Fibroblast of skin of abdomen (primary cell): ENCODE results near the gene HNRNPUL1.

Source experiments
- DNase-seq: peaks from one replicate; pipeline ENCODE4 v3.0.0-alpha.2; 2013

HNRNPUL1 gene

DNA sequence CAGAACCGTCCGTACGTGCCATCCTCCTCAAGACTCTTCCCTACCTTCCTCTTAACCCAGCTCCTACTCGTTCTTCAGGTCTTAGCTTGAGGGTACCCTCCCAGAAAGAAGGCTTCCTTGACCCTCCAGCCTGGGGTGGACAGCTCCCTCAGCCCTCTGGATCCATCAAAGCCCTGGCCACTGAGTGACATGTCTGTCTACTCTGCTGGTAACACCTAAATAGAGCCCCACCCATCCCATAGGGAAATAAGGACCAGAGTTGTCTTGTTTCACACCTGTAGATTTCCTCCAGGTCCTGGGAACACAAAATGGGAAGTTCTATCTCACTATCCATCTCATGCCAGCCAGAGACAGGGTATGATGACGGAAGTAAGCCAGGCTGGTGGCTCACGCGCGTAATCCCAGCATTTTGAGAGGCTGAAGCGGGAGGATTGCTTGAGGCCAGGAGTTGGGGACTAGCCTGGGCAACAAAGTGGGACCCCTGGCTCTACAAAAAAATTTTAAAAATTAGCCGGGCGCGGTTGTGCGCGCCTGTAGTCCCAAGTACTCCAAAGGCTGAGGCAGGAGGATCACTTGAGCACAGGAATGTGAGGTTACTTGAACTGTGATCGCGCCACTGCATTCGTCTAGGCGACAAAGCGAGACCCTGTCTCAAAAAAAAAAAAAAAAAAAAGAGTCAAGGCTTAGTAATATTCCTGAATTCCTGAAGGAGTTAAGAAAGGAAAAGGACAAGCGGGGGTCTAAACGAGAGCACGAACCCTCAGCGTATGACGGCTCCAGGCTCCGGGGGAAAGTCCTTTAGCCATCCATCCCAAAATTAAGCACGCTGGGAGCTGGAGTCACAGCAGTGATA is 45.2 kb downstream of the HNRNPUL1 start:
- DNase-seq, result no peak

GRCh38 chr19:41310033-41310831 is 46.1 kb downstream of the HNRNPUL1 start, which contains the start of gene CCDC97:
Gene CCDC97 (plus strand): TSS chr19:41310172. CDS start chr19:41310311, 139 bp downstream.
- peak; percentile 86 for DNase-seq

GRCh38 chr19:41311072-41311471 is 46.9 kb downstream of the HNRNPUL1 start:
- no peak for DNase-seq

GRCh38 chr19:41311613-41312012 is 47.4 kb downstream of the HNRNPUL1 start:
- no peak for DNase-seq

DNA sequence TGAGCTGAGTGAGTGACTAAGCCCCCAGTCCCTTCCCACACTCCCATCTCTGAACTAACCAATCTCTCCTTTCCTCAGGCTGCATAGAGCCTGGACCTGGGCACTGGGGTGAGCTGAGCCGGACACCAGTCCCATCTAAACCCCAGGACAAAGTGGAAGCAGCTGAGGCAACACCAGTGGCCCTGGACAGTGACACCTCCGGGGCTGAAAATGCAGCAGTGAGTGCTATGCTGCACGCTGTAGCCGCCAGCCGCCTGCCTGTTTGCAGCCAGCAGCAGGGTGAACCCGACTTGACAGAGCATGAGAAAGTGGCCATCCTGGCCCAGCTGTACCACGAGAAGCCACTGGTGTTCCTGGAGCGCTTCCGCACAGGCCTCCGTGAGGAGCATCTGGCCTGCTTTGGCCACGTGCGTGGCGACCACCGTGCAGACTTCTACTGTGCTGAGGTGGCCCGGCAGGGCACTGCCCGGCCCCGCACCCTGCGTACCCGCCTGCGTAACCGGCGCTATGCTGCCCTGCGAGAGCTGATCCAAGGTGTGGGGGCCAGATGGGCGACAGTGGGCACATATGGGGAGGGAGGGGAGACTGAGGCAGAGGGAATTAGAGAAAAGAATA is 52.2 kb downstream of the HNRNPUL1 start:
- DNase-seq, result no peak

DNA sequence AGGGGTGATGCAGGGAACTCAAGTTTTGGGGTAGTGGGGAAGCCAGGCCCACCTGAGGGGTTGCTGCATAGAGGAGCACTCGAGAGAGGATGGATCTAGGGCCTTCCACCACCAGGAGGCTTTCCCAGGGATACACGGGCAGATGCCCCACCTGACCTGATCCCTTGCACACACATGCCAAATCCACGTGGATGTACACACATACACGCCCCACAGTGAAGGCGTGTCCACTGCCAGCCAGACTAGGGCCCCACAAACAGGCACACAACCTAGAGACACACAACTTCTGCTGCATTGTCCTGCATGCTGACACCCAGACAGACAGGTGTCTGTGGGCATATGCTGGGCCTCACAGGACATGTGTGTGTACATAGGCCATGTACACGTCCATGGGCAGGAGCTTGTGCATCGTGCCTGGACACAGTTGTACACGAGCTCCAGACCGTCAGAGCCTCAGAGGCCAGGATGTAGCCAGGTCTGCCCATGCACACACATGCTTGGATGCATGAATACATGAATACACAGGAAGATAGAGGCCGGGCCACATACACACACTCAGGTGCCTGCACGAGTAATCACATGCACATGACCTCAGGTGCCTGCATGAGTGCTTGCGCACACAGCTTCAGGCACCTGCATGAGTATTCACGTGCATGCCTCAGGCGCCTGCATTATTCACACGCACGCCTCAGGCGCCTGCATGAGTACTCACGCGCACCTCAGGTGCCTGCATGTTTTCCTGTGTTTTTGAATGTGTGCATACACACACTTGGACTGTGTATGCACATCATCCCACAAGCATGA is 54.7 kb downstream of the HNRNPUL1 start:
- no peak for DNase-seq

DNA sequence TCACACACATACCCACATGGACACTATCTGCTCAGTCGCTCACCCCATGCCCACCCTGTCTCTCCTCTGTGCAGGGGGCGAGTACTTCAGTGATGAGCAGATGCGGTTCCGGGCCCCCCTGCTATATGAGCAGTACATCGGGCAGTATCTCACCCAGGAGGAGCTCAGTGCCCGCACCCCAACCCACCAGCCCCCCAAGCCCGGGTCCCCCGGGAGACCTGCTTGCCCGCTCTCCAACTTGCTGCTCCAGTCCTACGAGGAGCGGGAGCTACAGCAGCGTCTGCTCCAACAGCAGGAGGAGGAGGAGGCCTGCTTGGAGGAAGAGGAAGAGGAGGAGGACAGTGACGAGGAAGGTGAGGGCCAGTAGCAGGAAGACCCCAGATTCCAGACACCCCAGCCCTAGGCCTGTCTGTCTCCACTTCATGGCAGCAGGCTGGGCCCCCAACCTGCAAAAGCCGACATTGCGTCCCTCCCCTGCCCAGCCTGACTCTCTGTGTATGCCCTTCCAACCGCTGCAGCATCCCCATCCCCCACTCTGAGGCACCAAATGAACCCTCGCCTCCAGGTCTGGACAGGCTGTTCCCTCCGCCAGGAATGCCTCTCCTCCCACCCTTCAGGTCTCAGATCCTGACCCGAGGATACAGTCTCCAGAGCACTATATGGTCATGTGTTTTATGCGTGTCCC is 55.5 kb downstream of the HNRNPUL1 start:
- DNase-seq, result no peak

DNA sequence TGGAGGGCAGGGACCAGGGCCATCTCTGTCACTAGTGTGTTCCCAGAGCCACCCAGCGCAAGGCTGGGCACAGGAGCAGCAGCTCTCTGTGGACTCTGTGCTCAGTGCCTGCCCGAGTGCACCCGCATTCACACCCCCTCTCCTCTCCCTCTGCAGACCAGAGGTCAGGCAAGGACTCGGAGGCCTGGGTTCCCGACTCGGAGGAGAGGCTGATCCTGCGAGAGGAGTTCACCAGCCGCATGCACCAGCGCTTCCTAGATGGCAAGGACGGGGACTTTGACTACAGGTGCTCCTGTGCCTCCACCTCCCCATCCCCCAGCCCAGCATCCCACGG is 56.0 kb downstream of the HNRNPUL1 start:
- DNase-seq, result no peak

- DNase-seq, result no peak
Observed at GRCh38 chr19:41320568-41320967, 56.4 kb downstream of the HNRNPUL1 start.

GRCh38 chr19:41321204-41321599 is 57.0 kb downstream of the HNRNPUL1 start:
- no peak for DNase-seq

- DNase-seq, result peak; percentile 55
Observed at GRCh38 chr19:41321600-41322270, 57.6 kb downstream of the HNRNPUL1 start.

- DNase-seq, result no peak
Observed at GRCh38 chr19:41322451-41322850, 58.3 kb downstream of the HNRNPUL1 start.

DNA sequence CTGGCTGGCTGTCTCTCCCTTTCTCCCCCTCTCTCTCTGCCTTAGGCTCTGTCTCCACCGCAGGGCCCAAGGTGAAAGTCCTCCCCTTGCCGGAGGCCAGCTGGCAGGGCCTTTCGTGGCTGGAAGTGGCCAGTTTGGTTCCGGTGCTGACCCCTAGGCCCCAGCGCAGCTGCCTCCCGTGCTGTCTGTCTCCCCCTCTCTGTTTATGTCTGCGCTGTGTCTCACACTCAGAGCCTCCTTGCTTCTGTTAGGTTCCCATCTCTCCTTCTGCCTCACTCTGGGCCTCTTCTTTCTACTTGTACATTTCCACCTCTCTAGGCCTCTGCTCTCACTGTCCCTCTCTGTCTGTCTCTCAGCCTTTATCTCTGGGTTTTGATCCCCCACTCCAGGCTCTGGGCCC is 58.9 kb downstream of the HNRNPUL1 start:
- DNase-seq, result no peak

DNA sequence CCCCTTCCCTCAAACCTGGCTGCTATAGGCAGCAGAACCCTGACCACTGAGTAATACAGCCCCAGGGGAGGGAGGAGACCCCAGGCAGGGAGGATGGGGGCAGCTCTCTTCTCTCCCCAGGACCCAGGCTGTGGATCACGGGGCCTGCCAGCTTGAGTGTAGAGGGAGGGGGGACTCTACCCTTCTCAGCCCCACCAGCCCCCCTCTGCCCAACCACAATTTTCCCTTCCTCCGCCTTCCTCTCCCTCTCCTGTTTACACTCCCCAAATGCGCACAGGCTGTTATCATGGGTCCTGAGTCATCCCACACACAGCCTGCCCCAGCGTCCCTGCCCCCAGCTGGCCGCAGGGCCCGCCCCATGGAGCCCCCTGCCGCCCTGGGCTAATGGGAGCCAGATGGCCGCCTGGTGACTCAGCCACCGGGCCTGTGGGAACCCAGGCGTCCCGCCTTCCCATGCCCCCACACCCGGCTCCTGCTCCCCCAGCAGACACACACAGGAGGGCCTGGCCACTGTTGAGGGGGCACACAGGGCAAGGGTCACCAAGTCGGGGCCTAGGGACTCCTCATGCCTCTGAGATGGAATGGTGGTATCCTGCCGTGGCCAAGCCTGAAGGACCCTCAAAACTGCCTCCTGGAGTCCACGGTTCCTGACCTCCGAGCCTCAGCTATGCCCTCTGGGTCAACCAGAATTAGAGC is 59.4 kb downstream of the HNRNPUL1 start:
- peak; percentile 97 for DNase-seq

DNA sequence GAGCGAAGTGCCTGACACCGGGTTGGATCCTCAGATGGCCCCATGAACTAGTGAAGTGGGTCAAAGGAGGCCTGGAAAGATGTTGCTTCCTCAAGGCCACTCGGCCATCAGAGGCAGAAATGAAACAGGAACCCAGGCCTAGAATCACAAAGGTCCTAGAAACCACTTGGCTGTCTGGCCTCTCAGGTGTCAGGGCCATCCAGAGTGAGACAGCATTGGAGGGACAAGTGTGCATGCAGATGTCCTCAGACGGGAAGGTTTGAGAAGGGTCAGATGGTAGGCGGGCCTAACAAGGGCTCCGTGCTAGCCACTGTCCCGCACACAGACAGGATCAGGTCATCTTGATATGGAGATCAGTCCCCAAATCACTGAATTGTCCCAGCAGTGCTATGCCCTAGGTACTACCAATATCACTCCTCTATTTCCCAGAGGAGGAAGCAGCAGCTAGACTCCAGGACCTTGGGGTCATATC is 60.1 kb downstream of the HNRNPUL1 start:
- peak; percentile 6 for DNase-seq

- DNase-seq, result peak; percentile 78
Observed at GRCh38 chr19:41324921-41325639, 60.9 kb downstream of the HNRNPUL1 start.

DNA sequence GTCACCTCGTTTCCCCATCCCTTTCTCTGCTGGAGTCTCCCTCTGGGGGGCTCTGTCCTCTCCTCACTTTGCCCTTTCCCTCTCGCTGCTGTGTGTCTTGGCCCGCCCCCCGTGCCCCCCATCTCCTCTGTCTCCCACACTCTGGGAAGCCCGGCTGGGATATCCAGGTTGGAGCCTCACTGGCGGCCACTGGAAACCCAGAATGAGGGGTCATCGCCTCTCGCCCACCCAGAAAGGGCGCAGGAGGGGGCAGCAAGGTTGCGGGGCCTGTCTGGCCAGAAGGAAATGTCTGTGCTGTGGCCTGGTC is 61.4 kb downstream of the HNRNPUL1 start:
- no peak for DNase-seq

- peak; percentile 77 for DNase-seq
Observed at GRCh38 chr19:41325947-41326706, 62.0 kb downstream of the HNRNPUL1 start.

GRCh38 chr19:41327076-41327575 is 63.0 kb downstream of the HNRNPUL1 start:
- DNase-seq, result peak; percentile 59
